HepG2 (cell line): ENCODE measurements around the gene PTPRU. TPM values are rescaled to one million over a fixed set of nuclear protein-coding genes. Genes with fewer than 3 reads are reported as not detected.

ENCODE experiments used
- ATAC-seq: fragments of 200-7000 bp; cut with Tn5 transposase; 3 replicates; pipeline ENCODE4 v1.9.1; 2020; ENCODE audit warnings: mild to moderate bottlenecking, moderate library complexity
- BruUV-seq: library from RNA; stranded (reverse); fragments of 400-500 nt; replicated peaks from 2 replicates; lab custom pipeline; 2021; lab: Mats Ljungman, UMichigan
- CTCF ChIA-PET: fragments of 300-600 bp; formaldehyde crosslinking; extraction: SDS; loops from one replicate; lab custom pipeline; 2021; ENCODE audit warnings: low total read pairs, inconsistent platforms, low intra/inter-chr PET ratio; lab: Yijun Ruan, JAX
- POLR2A ChIA-PET: fragments of 350-600 bp; sonication (Branson Sonifier 250); formaldehyde crosslinking; loops from one replicate; lab custom pipeline; 2020; ENCODE audit warnings: antibody characterized with exemption, inconsistent platforms; lab: Yijun Ruan, JAX
- DNase-seq: peaks from one replicate; pipeline ENCODE4 v3.0.0-alpha.2; 2015; ENCODE audit warnings: low spot score
- FAIRE-seq: peaks from 3 replicates; lab custom pipeline; 2011; peaks lifted over from hg19 to GRCh38; lab: Jason Lieb, UNC
- H2AFZ ChIP-seq: one replicate; pipeline ENCODE4 v1.6.1; 2011; ENCODE audit warnings: low read length, inconsistent platforms
- H3K27ac ChIP-seq: fragments of 300-600 bp; 3 replicates; pipeline ENCODE4 v1.8.0; 2011; ENCODE audit warnings: mixed run types, mild to moderate bottlenecking, mixed read lengths, low read length, inconsistent platforms; ENCODE audit not compliant: insufficient read depth; ENCODE audit errors: extremely low read length
- H3K27me3 ChIP-seq, 2 experiments: fragments of 200-600 bp in 1 of 2; 2 replicates in 1 of 2; 3 replicates in 1 of 2; pipeline versions ENCODE4 v1.6.0 to v1.8.0; 2011; ENCODE audit warnings: low read length in 2 of 2, mild to moderate bottlenecking in 2 of 2, moderate library complexity in 2 of 2, inconsistent platforms in 1 of 2; ENCODE audit not compliant: insufficient read depth in 2 of 2, control insufficient read depth in 1 of 2
- H3K36me3 ChIP-seq, 2 experiments: fragments of 200-600 bp in 1 of 2; replicated peaks in 1 of 2; 2 replicates in 1 of 2; 3 replicates in 1 of 2; pipeline versions ENCODE4 v1.5.1 to v1.8.0; 2011; ENCODE audit warnings: low read length in 2 of 2, inconsistent platforms in 1 of 2; ENCODE audit not compliant: insufficient read depth in 2 of 2, control insufficient read depth in 1 of 2
- H3K4me1 ChIP-seq: 2 replicates; pipeline ENCODE4 v1.5.1; 2012; ENCODE audit warnings: low read length, inconsistent platforms; ENCODE audit not compliant: insufficient read depth
- H3K4me2 ChIP-seq: 2 replicates; pipeline ENCODE4 v1.6.0; 2011; ENCODE audit warnings: low read depth, low read length, inconsistent platforms
- H3K4me3 ChIP-seq, 3 experiments: fragments of 200-600 bp in 1 of 3; sonication (generic), shearing (Covaris generic) in 1 of 3; replicated peaks in 1 of 3; 2 replicates each; pipeline ENCODE4 v1.5.1; 2011 to 2016; ENCODE audit warnings: low read length in 3 of 3, inconsistent platforms in 2 of 3, low read depth in 2 of 3, mild to moderate bottlenecking in 2 of 3, control low read depth in 1 of 3, mixed read lengths in 1 of 3; ENCODE audit not compliant: insufficient read depth in 1 of 3
- H3K79me2 ChIP-seq: one replicate; pipeline ENCODE4 v1.6.1; 2011; ENCODE audit warnings: low read length, inconsistent platforms; ENCODE audit not compliant: insufficient read depth
- H3K9ac ChIP-seq: 2 replicates; pipeline ENCODE4 v1.6.0; 2011; ENCODE audit warnings: mild to moderate bottlenecking, low read depth, low read length, inconsistent platforms; ENCODE audit not compliant: insufficient read depth
- H3K9me3 ChIP-seq: 2 replicates; pipeline ENCODE4 v1.5.1; 2012; ENCODE audit warnings: mild to moderate bottlenecking, low read length
- H4K20me1 ChIP-seq: 2 replicates; pipeline ENCODE4 v1.6.0; 2011; ENCODE audit warnings: inconsistent platforms, mild to moderate bottlenecking, low read length, moderate library complexity; ENCODE audit not compliant: insufficient read depth
- AGO2 ChIP-seq: fragments of 200-400 bp; formaldehyde crosslinking; optimal IDR thresholded peaks from 2 replicates; pipeline ENCODE3; 2017; ENCODE audit warnings: mild to moderate bottlenecking, low read depth, low read length, moderate library complexity
- HOXA7 ChIP-seq: sonication (generic); formaldehyde crosslinking; IDR thresholded peaks from 2 replicates; pipeline ENCODE4 v1.8.1; 2022; ENCODE audit warnings: mild to moderate bottlenecking, missing genetic modification reagents, moderate library complexity
- NCOA2 ChIP-seq: sonication (generic); formaldehyde crosslinking; IDR thresholded peaks from 2 replicates; pipeline ENCODE4 v1.8.0; 2022; ENCODE audit warnings: inconsistent platforms
- RELA ChIP-seq: sonication (generic); formaldehyde crosslinking; IDR thresholded peaks from 2 replicates; pipeline ENCODE4 v1.4.0; 2020; ENCODE audit warnings: missing genetic modification reagents
- REPIN1 ChIP-seq: sonication (generic); formaldehyde crosslinking; IDR thresholded peaks from 2 replicates; pipeline ENCODE4 v1.8.0; 2022; ENCODE audit warnings: missing genetic modification reagents, low read depth, mild to moderate bottlenecking, borderline replicate concordance
- SKI ChIP-seq: fragments of 450-650 bp; IDR thresholded peaks from one replicate; pipeline ENCODE4 v1.6.1; 2018; ENCODE audit warnings: mild to moderate bottlenecking; ENCODE audit not compliant: partially characterized antibody
- SRSF4 ChIP-seq: fragments of 200-400 bp; formaldehyde crosslinking; IDR thresholded peaks from one replicate; pipeline ENCODE4 v1.6.1; 2018; ENCODE audit warnings: mild to moderate bottlenecking, low read depth, low read length, moderate library complexity; ENCODE audit not compliant: poor library complexity, severe bottlenecking
- YEATS2 ChIP-seq: sonication (generic); formaldehyde crosslinking; IDR thresholded peaks from 2 replicates; pipeline ENCODE4 v1.4.0; 2020; ENCODE audit warnings: missing genetic modification reagents, borderline replicate concordance
- ZNF326 ChIP-seq: sonication (generic); formaldehyde crosslinking; IDR thresholded peaks from 2 replicates; pipeline ENCODE4 v1.4.0; 2020; ENCODE audit warnings: missing genetic modification reagents, borderline replicate concordance
- ZNF484 ChIP-seq: sonication (generic); formaldehyde crosslinking; IDR thresholded peaks from 2 replicates; pipeline ENCODE4 v1.5.1; 2020; ENCODE audit warnings: mild to moderate bottlenecking, low read depth, missing genetic modification reagents, borderline replicate concordance
- ZNF724P ChIP-seq: sonication (generic); formaldehyde crosslinking; IDR thresholded peaks from 2 replicates; pipeline ENCODE4 v1.8.0; 2022; ENCODE audit warnings: missing genetic modification reagents, borderline replicate concordance
- ZNF781 ChIP-seq: sonication (generic); formaldehyde crosslinking; IDR thresholded peaks from 2 replicates; pipeline ENCODE4 v1.5.1; 2020; ENCODE audit warnings: borderline replicate concordance, mild to moderate bottlenecking, missing genetic modification reagents; ENCODE audit errors: not compliant biosample characterization
- ZNF83 ChIP-seq: sonication (generic); formaldehyde crosslinking; IDR thresholded peaks from 2 replicates; pipeline ENCODE4 v1.4.0; 2020; ENCODE audit warnings: missing genetic modification reagents, mild to moderate bottlenecking, borderline replicate concordance
- ZNF839 ChIP-seq: sonication (generic); formaldehyde crosslinking; IDR thresholded peaks from 2 replicates; pipeline ENCODE4 v1.4.0; 2020; ENCODE audit warnings: missing genetic modification reagents, mild to moderate bottlenecking, borderline replicate concordance
- WGBS: methylation state at CpG from one replicate; pipeline ENCODE4 v1.1.6; 2017; ENCODE audit warnings: low lambda C conversion rate; 5-methylcytosine and 5-hydroxymethylcytosine counted together
- in situ Hi-C: cut with HindIII; loops from 2 replicates; pipeline ENCODE4 v1.10.0; 2017; ENCODE audit warnings: low pct_unique_long_range_greater_than_20kb; ENCODE audit not compliant: extremely low pct_ligation_motif_present
- intact Hi-C: fragments of 100-400 bp; cut with micrococcal nuclease; formaldehyde crosslinking; loops from one replicate; pipeline ENCODE4 v1.10.0; 2022; ENCODE audit not compliant: unreplicated experiment
- polyA plus RNA-seq, 8 experiments: library from polyadenylated mRNA; depleted of rRNA in 3 of 8; stranded (reverse) in 7 of 8; unstranded in 1 of 8; fragments of >200 nt; fragmentation: Illumina TruSeq in 4 of 8; extraction: Trizol in 4 of 8; gene quantifications; 2 replicates each; pipeline versions ENCODE4 v1.2.1 to v1.2.3, GENCODE V29; 2011 to 2016; ENCODE audit warnings: low read depth in 4 of 8, missing spikeins in 1 of 8, mixed read lengths in 1 of 8; ENCODE audit not compliant: insufficient read depth in 1 of 8
- total RNA-seq, 5 experiments: library from RNA; depleted of rRNA; stranded (reverse); fragments of >200 nt; fragmentation: Illumina TruSeq; extraction: Trizol; gene quantifications; 2 replicates each; pipeline ENCODE4 v1.2.3, GENCODE V29; 2016; ENCODE audit warnings: low read depth in 1 of 5
- TF ChIP-seq, protein P1 (sequence below): sonication (generic); formaldehyde crosslinking; IDR thresholded peaks from 2 replicates; pipeline ENCODE4 v1.5.0; 2020; ENCODE audit warnings: mild to moderate bottlenecking, missing genetic modification reagents, borderline replicate concordance
- TF ChIP-seq, protein P2 (sequence below): sonication (generic); formaldehyde crosslinking; IDR thresholded peaks from 2 replicates; pipeline ENCODE4 v1.4.0; 2020; ENCODE audit warnings: missing genetic modification reagents, borderline replicate concordance

Gene PTPRU
- total and polyA plus RNA-seq, 2 of the 13 experiments (the other 11 are each of a cell fraction or from before 2014, with no cell fraction given), result 21.6 to 22.3 TPM

DNA sequence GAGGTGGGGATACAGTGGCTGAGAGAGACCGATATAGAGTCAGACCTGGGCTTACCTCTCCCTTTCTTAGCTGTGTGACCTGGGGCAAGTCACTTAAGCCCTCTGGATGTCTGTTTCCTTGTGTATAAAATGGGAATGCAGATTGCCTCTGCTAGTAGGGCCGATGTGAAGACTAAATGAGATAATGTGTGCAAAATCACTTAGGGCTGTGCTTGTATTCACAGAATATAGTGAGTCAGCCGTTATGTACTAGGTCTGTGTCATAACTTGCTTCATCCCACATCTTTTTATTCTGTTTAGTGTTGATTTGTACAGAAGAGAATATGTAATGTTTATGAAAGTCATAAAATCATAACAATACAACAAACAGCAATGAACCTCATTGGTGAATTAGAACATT, 56.0 kb downstream of the PTPRU start (continued):
- TF ChIP-seq ZNF781 (CRISPR knock-in tag) (no peak), ZNF839 (CRISPR knock-in tag) (no peak), AGO2 (no peak)
- TF ChIP-seq, protein P1, sequence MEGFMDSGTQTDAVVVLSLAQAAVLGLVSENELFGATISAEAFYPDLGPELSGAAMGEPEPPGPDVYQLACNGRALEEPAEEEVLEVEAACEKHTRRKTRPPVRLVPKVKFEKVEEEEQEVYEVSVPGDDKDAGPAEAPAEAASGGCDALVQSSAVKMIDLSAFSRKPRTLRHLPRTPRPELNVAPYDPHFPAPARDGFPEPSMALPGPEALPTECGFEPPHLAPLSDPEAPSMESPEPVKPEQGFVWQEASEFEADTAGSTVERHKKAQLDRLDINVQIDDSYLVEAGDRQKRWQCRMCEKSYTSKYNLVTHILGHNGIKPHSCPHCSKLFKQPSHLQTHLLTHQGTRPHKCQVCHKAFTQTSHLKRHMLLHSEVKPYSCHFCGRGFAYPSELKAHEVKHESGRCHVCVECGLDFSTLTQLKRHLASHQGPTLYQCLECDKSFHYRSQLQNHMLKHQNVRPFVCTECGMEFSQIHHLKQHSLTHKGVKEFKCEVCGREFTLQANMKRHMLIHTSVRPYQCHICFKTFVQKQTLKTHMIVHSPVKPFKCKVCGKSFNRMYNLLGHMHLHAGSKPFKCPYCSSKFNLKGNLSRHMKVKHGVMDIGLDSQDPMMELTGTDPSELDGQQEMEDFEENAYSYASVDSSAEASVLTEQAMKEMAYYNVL (CRISPR knock-in tag), result no peak

DNA sequence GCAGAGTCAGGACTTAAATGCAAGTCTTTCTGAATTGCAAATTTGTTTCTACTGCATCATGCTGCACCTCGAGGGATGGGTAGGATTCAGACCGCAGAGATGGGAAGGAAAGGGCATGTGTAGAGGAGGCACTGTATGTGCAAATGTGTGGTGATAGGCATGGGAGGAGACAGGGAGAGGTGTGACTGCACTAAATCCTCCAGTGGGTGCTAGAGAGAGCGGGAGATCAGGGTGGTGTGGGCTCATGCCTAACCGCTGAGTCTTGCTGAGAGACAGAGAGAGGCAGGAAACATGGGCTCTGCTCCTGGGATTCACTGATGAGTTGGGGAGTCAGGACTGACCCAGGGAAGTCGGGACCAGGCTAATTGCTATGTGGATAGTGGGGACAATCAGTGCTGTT, 61.1 kb downstream of the PTPRU start:
- H3K4me1 ChIP-seq, result no peaks in the 10 kb centered on the region
- ChIA-PET POLR2A (no interaction called here), CTCF (no interaction called here)
- H4K20me1 ChIP-seq, result no peaks in the 10 kb centered on the region
- intact Hi-C loops (no loop called here), in situ Hi-C loops (no loop called here)
- DNase-seq (no peak), FAIRE-seq (no peak), ATAC-seq (no peak)
- no peaks in the 10 kb centered on the region for H3K9me3 ChIP-seq
- no peaks in the 10 kb centered on the region for H3K27me3 ChIP-seq
- no TSS peak for BruUV-seq
- H3K9ac ChIP-seq, result no peak overlapping the region
- TF ChIP-seq RELA (CRISPR knock-in tag) (no peak), SKI (no peak), ZNF83 (CRISPR knock-in tag) (no peak), ZNF326 (CRISPR knock-in tag) (no peak), YEATS2 (CRISPR knock-in tag) (no peak), SRSF4 (no peak), HOXA7 (CRISPR knock-in tag) (no peak), ZNF484 (no peak), ZNF724P (no peak), NCOA2 (CRISPR knock-in tag) (no peak), REPIN1 (CRISPR knock-in tag) (no peak)
- TF ChIP-seq, protein P2, sequence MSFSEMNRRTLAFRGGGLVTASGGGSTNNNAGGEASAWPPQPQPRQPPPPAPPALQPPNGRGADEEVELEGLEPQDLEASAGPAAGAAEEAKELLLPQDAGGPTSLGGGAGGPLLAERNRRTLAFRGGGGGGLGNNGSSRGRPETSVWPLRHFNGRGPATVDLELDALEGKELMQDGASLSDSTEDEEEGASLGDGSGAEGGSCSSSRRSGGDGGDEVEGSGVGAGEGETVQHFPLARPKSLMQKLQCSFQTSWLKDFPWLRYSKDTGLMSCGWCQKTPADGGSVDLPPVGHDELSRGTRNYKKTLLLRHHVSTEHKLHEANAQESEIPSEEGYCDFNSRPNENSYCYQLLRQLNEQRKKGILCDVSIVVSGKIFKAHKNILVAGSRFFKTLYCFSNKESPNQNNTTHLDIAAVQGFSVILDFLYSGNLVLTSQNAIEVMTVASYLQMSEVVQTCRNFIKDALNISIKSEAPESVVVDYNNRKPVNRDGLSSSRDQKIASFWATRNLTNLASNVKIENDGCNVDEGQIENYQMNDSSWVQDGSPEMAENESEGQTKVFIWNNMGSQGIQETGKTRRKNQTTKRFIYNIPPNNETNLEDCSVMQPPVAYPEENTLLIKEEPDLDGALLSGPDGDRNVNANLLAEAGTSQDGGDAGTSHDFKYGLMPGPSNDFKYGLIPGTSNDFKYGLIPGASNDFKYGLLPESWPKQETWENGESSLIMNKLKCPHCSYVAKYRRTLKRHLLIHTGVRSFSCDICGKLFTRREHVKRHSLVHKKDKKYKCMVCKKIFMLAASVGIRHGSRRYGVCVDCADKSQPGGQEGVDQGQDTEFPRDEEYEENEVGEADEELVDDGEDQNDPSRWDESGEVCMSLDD (CRISPR knock-in tag), result no peak
- H3K79me2 ChIP-seq, result no peaks in the 10 kb centered on the region
- 92% methylated on average over 5 of the region's 5 CpGs for WGBS
- no peak overlapping the region for H3K4me3 ChIP-seq
- no peak overlapping the region for H3K27ac ChIP-seq
- no peak overlapping the region for H3K4me2 ChIP-seq
- H3K36me3 ChIP-seq, result peaks cover 2 to 15% of the 10 kb centered on the region in 2 experiments; a peak in 3 of 5 replicates
- H2AFZ ChIP-seq, result no peak overlapping the region
